Stimulated activated memory B cell treated with anti-CD40 and anti-IgM and Interleukin-4, amounts not matched to agents 10 μg/mL and 1 μg/mL and 100 μg/mL, for 72 hours (primary cell): ENCODE results near the gene MAPK12.

Source experiments
- ATAC-seq: fragments of 150-1000 bp; cut with Tn5 transposase; 2 replicates; pipeline ENCODE4 v1.10.0; 2021
- H3K27ac Mint-ChIP-seq: one replicate; pipeline ENCODE4 v1.8.0; 2022; ENCODE audit warnings: mild to moderate bottlenecking, mixed read lengths
- H3K27me3 Mint-ChIP-seq: one replicate; pipeline ENCODE4 v1.8.0; 2022; ENCODE audit warnings: mixed read lengths
- H3K36me3 Mint-ChIP-seq: one replicate; pipeline ENCODE4 v1.8.0; 2022; ENCODE audit warnings: mixed read lengths
- H3K4me1 Mint-ChIP-seq: one replicate; pipeline ENCODE4 v1.8.0; 2022; ENCODE audit warnings: mixed read lengths
- H3K4me3 Mint-ChIP-seq: one replicate; pipeline ENCODE4 v1.8.0; 2022; ENCODE audit warnings: mild to moderate bottlenecking, moderate library complexity, mixed read lengths
- H3K9me3 Mint-ChIP-seq: one replicate; pipeline ENCODE4 v1.8.0; 2022; ENCODE audit warnings: mixed read lengths

Gene MAPK12

GRCh38 chr22:50268655-50269113 lies 7.2 kb upstream of the MAPK12 start:
- no peak for ATAC-seq
- Mint-ChIP-seq H3K4me3 (peak overlapping the region; percentile 23), H3K27me3 (no peaks in the 10 kb centered on the region), H3K4me1 (peaks cover 42% of the 10 kb centered on the region), H3K9me3 (no peaks in the 10 kb centered on the region), H3K27ac (no peak overlapping the region), H3K36me3 (no peaks in the 10 kb centered on the region)

- Mint-ChIP-seq H3K9me3 (no peaks in the 10 kb centered on the region), H3K4me1 (peaks cover 48% of the 10 kb centered on the region), H3K27ac (no peak overlapping the region), H3K36me3 (no peaks in the 10 kb centered on the region), H3K4me3 (no peak overlapping the region), H3K27me3 (peaks cover 6% of the 10 kb centered on the region)
- no peak for ATAC-seq
Measured at GRCh38 chr22:50267591-50268390, 6.3 kb upstream of the MAPK12 start.

GRCh38 chr22:50266994-50267393 lies 5.5 kb upstream of the MAPK12 start:
- Mint-ChIP-seq H3K9me3 (no peaks in the 10 kb centered on the region), H3K4me3 (no peak overlapping the region), H3K27ac (no peak overlapping the region), H3K36me3 (no peaks in the 10 kb centered on the region), H3K4me1 (peaks cover 56% of the 10 kb centered on the region), H3K27me3 (peaks cover 14% of the 10 kb centered on the region)
- ATAC-seq = no peak

DNA sequence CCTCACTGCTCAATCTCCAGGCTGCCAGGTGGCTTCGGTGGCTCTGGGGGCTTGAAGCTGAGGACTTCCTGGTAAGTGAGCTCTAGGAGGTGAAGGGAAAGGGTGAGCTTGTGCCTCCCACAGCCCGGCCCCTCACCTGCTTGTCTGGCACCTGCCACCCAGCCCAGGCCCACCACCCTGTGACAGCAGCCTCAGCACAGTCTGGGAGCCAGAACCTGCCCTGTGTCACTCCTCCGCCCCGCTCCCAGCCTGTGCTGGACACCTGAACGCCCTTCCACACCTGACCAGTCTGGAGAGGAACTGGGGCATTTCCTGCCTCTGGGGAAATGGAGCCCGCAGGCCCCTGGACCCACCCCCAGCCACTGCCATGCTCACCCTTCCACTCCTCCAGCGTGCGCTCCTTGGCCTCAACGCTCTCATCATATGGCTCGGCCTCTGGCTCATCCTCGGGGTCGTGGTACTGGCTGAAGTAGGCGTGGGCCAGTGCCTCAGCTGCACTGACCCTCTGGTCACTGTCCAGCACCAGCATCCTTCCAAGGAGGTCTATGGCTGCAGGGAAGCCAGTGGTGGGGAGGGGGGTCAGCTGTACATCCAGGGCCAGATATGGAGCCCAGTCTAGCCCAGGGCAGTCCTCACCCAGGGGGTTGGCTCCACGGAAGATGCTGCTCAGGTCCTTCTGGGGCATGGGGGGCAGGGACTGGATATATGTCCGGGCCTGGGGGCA lies 3.6 kb upstream of the MAPK12 start:
- Mint-ChIP-seq H3K4me3 (no peak overlapping the region), H3K9me3 (no peaks in the 10 kb centered on the region), H3K27ac (peak overlapping the region; percentile 5), H3K36me3 (no peaks in the 10 kb centered on the region), H3K4me1 (peaks cover 55% of the 10 kb centered on the region), H3K27me3 (peaks cover 23% of the 10 kb centered on the region)
- no peak for ATAC-seq

- no peak overlapping the region for H3K27ac Mint-ChIP-seq
- ATAC-seq = no peak
- H3K27me3 Mint-ChIP-seq = peaks cover 32% of the 10 kb centered on the region
- H3K4me1 Mint-ChIP-seq = peaks cover 50% of the 10 kb centered on the region
- H3K36me3 Mint-ChIP-seq = no peaks in the 10 kb centered on the region
- no peak overlapping the region for H3K4me3 Mint-ChIP-seq
- no peaks in the 10 kb centered on the region for H3K9me3 Mint-ChIP-seq
Measured at GRCh38 chr22:50264104-50264745, 2.7 kb upstream of the MAPK12 start.

GRCh38 chr22:50262973-50263617 lies 1.6 kb upstream of the MAPK12 start:
- no peak overlapping the region for H3K27ac Mint-ChIP-seq
- ATAC-seq = no peak
- H3K27me3 Mint-ChIP-seq = peaks cover 43% of the 10 kb centered on the region
- peaks cover 38% of the 10 kb centered on the region for H3K4me1 Mint-ChIP-seq
- H3K36me3 Mint-ChIP-seq = no peaks in the 10 kb centered on the region
- no peaks in the 10 kb centered on the region for H3K9me3 Mint-ChIP-seq
- H3K4me3 Mint-ChIP-seq = no peak overlapping the region

DNA sequence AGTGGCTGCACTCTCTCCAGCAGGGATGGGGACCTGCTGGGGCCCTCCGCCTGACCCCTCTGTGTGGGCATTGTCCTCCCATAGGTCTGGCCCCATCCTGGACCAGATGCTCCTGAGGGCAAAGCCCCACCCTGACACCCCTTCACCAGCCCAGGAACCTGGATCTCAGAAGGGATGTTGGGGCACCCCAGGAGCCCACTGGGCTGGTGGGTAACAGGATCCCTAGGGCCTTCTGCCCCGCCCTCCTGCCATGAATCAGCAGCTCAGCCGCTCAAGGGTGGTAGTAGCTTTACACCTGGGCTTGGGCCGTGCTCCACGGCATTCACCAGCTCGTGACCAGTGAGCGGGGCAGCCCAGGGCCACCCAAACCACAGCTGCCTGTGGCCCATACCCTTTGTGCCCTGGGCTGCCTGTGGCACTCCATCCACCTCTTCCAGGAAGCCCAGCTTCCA lies 1.0 kb upstream of the MAPK12 start:
- no peaks in the 10 kb centered on the region for H3K36me3 Mint-ChIP-seq
- ATAC-seq = no peak
- peak overlapping the region; percentile 66 for H3K4me3 Mint-ChIP-seq
- peak overlapping the region; percentile 53 for H3K27ac Mint-ChIP-seq
- H3K9me3 Mint-ChIP-seq = no peaks in the 10 kb centered on the region
- peaks cover 37% of the 10 kb centered on the region for H3K4me1 Mint-ChIP-seq
- peaks cover 49% of the 10 kb centered on the region for H3K27me3 Mint-ChIP-seq

- Mint-ChIP-seq H3K27ac (no peak overlapping the region), H3K36me3 (no peaks in the 10 kb centered on the region), H3K27me3 (peaks cover 55% of the 10 kb centered on the region), H3K4me1 (peaks cover 34% of the 10 kb centered on the region), H3K9me3 (no peaks in the 10 kb centered on the region), H3K4me3 (peak overlapping the region; percentile 59)
- ATAC-seq = peak; percentile 37
Measured at GRCh38 chr22:50260801-50261614, 475 bp downstream of the MAPK12 start.

DNA sequence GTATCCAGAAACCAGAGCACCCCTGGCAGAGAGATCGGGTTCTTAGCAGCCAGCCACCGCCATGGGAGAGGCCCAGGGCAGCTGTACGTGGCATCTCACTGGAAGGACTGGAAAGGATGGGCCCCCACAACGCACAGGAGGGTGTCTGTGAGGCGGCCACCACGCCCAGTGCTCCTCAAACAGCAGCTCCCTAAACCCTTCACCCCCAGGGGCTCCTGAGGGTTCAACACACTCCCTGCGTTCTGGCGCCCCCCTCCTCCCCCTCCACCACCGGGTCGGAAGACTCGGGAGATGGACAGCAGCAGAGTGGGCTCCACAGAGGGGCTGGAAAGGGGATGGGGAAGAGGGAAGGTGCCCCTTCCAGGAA lies 1.1 kb downstream of the MAPK12 start:
- no peak for ATAC-seq
- no peaks in the 10 kb centered on the region for H3K9me3 Mint-ChIP-seq
- H3K27ac Mint-ChIP-seq = no peak overlapping the region
- H3K36me3 Mint-ChIP-seq = no peaks in the 10 kb centered on the region
- H3K4me1 Mint-ChIP-seq = peaks cover 31% of the 10 kb centered on the region
- peaks cover 55% of the 10 kb centered on the region for H3K27me3 Mint-ChIP-seq
- H3K4me3 Mint-ChIP-seq = peak overlapping the region; percentile 59

DNA sequence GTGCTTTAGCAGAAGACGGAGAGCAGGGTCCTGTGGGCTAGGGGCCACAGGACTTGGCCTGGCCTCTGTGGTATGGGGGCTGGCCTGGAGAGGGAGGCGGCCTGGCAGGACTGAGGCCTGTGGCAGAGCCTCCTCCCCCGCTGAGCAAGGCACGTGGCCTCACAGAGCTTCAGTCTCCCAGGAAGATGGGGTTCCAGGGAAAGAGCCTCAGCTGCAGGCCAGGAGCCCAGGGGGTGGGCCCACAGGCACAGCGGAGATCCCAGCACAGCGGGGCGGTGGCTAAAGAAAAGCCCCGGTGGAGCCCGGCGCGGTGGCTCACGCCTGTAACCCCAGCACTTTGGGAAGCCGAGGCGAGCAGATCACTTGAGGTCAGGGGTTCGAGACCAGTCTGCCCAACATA lies 2.2 kb downstream of the MAPK12 start:
- no peak overlapping the region for H3K4me3 Mint-ChIP-seq
- H3K4me1 Mint-ChIP-seq = peaks cover 20% of the 10 kb centered on the region
- no peak overlapping the region for H3K27ac Mint-ChIP-seq
- peaks cover 55% of the 10 kb centered on the region for H3K27me3 Mint-ChIP-seq
- H3K36me3 Mint-ChIP-seq = no peaks in the 10 kb centered on the region
- H3K9me3 Mint-ChIP-seq = no peaks in the 10 kb centered on the region
- ATAC-seq = no peak

GRCh38 chr22:50258361-50259292 lies 2.9 kb downstream of the MAPK12 start:
- H3K27me3 Mint-ChIP-seq = peaks cover 55% of the 10 kb centered on the region

GRCh38 chr22:50257451-50258360 lies 3.8 kb downstream of the MAPK12 start:
- Mint-ChIP-seq H3K4me1 (peaks cover 10% of the 10 kb centered on the region), H3K4me3 (no peak overlapping the region), H3K9me3 (no peaks in the 10 kb centered on the region), H3K27me3 (peaks cover 48% of the 10 kb centered on the region), H3K27ac (no peak overlapping the region), H3K36me3 (no peaks in the 10 kb centered on the region)
- no peak for ATAC-seq

More at GRCh38 chr22:50258361-50259292, 2.9 kb downstream of the MAPK12 start:
- peaks cover 17% of the 10 kb centered on the region for H3K4me1 Mint-ChIP-seq
- ATAC-seq = no peak
- no peaks in the 10 kb centered on the region for H3K9me3 Mint-ChIP-seq
- no peaks in the 10 kb centered on the region for H3K36me3 Mint-ChIP-seq
- no peak overlapping the region for H3K4me3 Mint-ChIP-seq
- no peak overlapping the region for H3K27ac Mint-ChIP-seq

GRCh38 chr22:50257041-50257440 lies 4.4 kb downstream of the MAPK12 start:
- H3K9me3 Mint-ChIP-seq = no peaks in the 10 kb centered on the region
- ATAC-seq = no peak
- H3K27me3 Mint-ChIP-seq = peaks cover 41% of the 10 kb centered on the region
- H3K4me3 Mint-ChIP-seq = no peak overlapping the region
- no peaks in the 10 kb centered on the region for H3K36me3 Mint-ChIP-seq
- H3K27ac Mint-ChIP-seq = no peak overlapping the region
- H3K4me1 Mint-ChIP-seq = peaks cover 7% of the 10 kb centered on the region
